Stimulated activated CD8-positive, alpha-beta memory T cell treated with anti-CD3 and anti-CD28 coated beads, Interleukin-15, amount 100 ng/mL, for 4 hours (primary cell): ENCODE measurements around the gene NMT1.

Experiments
- DNase-seq, 2 donors: peaks; one replicate each; pipeline ENCODE4 v3.0.0-alpha.2; 2020; ENCODE audit warnings: low read depth in 2 of 2

NMT1 gene

GRCh38 chr17:45081047-45081703 lies 20.1 kb downstream of the NMT1 start:
- no peak for DNase-seq

GRCh38 chr17:45086391-45086790 lies 25.3 kb downstream of the NMT1 start:
- no peak for DNase-seq

GRCh38 chr17:45086865-45087503 lies 25.9 kb downstream of the NMT1 start:
- DNase-seq, result no peak

DNA sequence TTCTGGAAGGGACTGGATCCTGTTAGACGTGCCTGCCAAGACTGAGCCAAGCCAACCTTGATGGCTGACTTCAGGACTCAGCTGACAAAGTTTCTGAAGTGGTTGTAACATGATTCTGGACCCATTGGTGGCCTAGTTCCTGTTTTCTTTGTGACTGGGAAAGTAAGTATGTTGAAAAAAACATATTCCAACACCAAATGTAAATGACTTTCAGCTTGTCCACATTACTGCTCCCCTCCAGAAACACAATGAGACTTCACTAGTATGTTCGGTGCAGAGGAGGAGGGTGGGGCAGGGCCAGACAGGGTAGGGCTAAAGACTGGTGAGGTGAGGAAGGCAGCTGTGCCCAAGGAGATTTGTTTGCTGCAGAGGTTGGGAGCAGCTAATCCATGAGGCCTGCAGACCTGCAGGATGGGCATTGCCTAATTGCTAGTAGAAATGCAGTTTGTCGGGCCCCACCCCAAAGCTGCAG lies 26.4 kb downstream of the NMT1 start:
- DNase-seq, result no peak

GRCh38 chr17:45087978-45088377 lies 26.9 kb downstream of the NMT1 start:
- DNase-seq, result no peak

DNA sequence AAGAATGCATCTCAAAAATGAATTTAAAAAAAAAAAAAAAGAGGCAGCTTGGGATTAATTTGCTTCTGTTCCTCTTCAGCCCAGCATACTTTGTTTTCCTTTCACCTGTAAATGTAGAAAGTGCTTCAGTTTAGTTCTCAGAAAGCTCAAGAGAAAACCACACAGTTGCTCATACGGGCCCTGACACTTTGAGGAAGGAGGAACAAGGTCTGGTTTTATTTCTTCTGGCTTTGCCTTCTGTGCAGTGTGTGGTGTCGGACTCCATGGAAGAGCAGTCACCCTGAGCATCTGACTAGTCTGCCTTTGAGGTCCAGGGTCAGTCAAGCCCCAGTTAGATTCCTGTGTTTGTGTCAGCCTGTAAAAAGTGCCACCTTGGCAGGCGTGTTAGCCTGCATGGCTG lies 27.6 kb downstream of the NMT1 start:
- no peak for DNase-seq

- no peak for DNase-seq
Observed at GRCh38 chr17:45090711-45091110, 29.6 kb downstream of the NMT1 start.

- no peak for DNase-seq
Observed at GRCh38 chr17:45091778-45092425, 30.8 kb downstream of the NMT1 start.

DNA sequence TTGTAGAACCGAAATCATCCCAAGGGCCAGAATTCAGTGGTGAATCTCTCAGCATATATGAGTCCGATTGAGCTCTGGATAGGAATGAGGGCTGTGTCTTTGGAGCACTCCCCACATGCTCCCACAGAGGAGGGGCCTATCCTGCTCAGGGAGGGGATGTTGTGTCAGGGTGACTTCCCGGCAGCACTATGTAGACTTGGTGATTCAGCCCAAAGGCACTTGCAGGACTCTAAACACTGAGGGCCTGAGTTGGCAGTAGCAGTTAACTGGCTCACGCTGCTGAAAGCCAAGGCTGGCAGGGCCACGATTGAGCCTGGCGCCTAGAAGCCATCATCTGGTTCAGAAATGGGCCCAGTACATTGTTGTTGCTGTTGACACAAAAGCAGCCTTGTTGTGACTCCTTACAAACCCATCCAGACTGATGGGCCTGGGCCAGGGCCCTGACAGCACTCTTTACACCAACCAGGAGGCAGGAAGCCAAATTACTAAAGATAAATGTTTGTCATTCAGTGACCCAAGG lies 31.9 kb downstream of the NMT1 start:
- DNase-seq, result no peak

DNA sequence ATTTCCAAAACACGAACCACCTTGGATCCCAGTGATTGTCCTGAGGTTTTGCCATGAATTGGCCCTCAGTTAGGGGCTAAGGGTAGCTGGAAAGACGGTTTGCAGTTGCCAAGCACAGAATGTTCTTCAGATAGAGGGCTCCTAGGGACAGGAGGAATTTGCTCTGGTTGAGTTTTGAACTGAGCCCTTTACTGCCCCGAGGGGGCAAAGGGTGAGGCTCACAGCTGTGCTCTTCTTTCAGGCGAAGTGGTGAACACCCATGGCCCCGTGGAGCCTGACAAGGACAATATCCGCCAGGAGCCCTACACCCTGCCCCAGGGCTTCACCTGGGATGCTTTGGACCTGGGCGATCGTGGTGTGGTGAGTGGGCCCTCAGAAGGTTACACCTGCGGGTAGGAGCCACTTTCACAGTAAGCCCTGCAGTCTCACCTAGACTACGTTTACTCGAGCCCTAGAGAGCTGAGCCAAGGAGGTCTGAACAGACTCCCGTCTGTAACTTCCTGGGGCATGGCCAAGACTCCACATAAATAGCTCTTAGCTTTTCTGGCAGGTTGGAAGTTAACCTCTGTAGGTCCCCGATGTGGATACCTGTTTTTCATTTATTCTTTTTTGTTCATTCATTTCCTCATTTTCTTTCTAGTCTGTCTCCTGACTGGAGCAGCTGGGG lies 32.5 kb downstream of the NMT1 start:
- no peak for DNase-seq

GRCh38 chr17:45096141-45096540 lies 35.0 kb downstream of the NMT1 start:
- no peak for DNase-seq

- no peak for DNase-seq
Observed at GRCh38 chr17:45096926-45097325, 35.8 kb downstream of the NMT1 start.

GRCh38 chr17:45098081-45098868 lies 37.2 kb downstream of the NMT1 start:
- DNase-seq, result no peak

DNA sequence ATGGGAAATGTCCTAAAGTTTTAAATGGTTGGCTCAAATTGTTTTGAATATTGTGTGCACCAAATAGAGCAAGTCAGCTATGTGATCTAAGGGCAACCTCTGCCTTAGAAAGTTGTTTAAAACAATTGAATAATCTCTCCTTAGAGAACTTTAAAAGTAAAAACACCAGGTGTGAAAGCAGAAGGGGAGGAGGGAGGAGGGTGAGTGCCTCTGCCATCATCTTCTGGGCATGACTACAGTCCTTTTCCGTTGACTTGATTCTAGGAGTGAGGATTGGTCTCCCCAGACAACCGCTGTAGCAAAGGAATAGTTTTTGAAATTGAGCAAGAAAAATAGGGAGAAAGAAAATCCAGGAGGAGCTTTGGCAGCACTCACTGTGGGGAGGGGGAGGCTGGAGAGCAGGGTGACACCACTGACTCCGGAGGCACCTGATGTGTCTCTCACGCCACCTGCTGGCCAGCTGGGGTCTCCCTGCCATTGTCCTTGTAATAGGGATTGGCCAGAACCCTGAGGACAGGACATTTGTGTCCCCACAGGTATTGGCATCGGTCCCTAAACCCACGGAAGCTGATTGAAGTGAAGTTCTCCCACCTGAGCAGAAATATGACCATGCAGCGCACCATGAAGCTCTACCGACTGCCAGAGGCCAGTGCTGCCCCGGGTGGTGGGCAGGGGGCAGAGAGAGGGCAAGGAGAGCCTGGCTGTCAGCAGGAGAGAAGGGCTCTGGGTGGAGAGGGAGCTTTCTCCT lies 37.9 kb downstream of the NMT1 start:
- DNase-seq, result peak; percentile 21 to 42

- DNase-seq, result no peak
Observed at GRCh38 chr17:45101546-45101882, 40.4 kb downstream of the NMT1 start.

DNA sequence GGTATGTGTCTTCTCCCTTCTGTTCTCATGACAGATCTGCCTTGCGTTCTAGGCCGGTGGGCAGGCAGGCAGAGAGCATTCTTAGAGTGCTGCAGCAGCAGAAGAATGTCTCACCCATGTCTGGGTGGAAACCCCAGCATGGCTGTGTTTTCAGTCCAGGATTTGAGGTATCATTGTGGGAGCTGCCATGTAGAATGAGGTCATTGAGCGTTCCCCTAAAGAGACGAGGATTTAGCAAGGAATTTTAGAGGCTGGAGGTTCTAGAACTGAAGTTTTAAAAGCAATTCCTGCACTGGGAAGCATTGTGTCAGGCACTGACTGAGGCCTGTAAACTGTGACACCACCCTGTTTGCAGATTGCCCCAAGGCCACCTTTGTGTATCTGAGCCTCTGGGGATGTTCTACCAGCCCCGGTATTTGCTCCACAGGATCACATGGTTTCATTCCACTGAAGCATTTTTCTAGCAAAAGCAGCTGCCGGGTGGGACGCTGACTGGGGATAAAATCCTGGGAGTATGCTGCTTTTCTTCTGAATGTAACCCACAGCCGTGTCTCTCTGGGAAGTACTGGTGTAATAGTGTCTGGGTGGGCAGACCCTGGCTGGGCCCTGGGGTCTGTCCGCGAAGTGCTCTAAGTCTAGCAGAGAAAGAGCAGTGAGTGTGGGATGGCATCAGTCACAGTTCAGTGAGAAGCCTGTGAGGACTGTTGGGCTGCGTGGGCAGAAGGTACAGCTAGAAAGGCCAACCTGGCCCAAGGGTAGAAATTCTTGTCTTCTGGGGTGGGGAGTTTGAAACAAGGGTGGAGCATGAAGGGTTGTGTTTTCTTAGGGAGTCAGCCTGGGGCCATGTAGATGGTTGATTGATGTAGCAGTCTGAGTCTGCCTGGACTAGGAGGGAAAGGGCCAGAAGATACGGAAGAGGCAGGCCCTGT lies 41.0 kb downstream of the NMT1 start:
- no peak for DNase-seq

- no peak for DNase-seq
Observed at GRCh38 chr17:45102856-45103255, 41.7 kb downstream of the NMT1 start.

DNA sequence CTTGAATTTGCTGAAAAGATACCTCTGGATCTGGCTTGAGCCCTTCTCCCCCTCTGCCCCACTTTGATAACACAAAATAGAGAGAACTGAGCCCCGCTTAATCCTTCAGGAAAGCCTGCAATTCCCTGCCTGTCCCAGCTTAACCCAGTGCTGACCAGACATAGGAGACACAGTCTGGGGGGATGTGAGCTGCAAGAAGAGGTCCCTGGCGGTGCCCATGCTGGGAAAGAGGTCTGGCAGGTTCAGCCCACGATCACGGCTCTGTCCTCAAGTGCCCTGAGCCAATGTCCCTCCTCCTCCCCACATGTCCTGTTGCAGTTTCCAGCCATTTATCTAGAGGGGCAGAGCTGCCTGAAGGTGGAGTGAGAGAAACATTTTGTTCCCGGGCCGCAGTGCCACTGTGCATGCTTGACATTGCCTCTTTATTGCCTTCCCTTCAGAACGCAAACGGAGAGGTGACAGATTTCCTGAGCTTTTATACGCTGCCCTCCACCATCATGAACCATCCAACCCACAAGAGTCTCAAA lies 42.2 kb downstream of the NMT1 start:
- no peak for DNase-seq

- no peak for DNase-seq
Observed at GRCh38 chr17:45104029-45104428, 42.9 kb downstream of the NMT1 start.

DNA sequence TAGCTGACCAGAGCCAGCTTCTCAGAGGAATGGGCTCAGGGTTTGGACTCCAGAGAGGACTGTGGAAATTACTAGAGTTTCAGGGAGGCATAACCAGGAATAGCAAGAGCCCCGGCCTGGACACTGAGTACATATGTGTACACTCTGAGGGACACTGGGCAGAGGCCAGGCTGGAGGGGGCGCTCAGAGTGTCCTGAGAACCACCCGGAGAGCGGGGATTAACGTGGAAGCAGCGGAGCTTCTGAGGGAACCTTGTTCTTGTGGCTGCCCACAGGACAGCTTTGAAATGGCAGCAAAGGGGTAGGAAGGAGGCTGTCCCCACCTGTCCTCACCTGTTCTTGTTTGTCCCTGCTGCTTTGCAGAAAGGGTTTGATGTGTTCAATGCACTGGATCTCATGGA lies 43.4 kb downstream of the NMT1 start:
- DNase-seq, result no peak
